Measurements from ENCODE around the gene SLC25A33. TPM values are rescaled to one million over a fixed set of nuclear protein-coding genes. Genes with fewer than 3 reads are reported as not detected.
A peak's percentile ranks its signal among the peaks of the same experiment; 100 is the strongest.

Gene SLC25A33
- total RNA-seq, 1 experiment from 2014 or later, result 11.8 TPM

DNA sequence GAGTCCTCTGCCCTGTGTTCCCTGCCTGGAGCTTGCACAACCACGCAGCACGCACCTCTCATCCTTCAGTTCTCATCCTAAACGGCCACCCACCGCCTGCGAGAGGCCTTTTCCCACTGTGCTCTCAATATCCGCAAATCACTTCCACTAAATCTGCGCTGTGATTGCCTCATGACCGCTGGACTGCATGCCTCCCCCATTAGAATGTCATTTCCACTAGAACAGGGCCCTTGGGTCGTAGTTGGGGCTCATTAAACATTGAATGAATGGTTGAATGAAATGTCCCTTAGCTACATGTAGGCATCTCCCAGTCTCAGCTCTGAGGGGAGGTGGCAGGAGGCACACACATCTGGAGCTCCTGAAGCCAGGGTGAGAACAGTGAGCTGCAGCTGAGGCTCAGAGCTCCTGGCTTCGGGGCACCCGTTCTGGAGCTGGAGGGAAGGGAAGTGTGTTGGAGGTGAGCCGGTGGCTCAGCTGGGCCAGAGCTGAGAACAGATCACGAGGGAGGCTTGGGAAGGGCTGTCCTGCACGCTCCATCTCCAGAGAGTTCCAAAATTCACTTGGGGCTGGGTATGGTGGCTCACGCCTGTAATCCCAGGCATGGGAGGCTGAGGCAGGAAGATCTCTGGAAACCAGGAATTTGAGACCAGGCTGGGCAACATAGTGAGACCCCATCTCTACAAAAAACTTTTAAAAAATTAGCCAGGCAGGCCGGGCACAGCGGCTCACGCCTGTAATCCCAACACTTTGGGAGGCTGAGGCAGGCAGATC, 79.8 kb downstream of the SLC25A33 start:
- Histone ChIP-seq H4K20me1 (ENCODE audit: low read length) (no peaks in the 10 kb centered on the region), H3K36me3 (ENCODE audit: low read depth, low read length) (no peaks in the 10 kb centered on the region), H3K9me2 (replicated peaks; ENCODE audit: low read length) (no peaks in the 10 kb centered on the region), H3K9ac (ENCODE audit: low read length) (no peak overlapping the region), H3K79me2 (ENCODE audit: low read length) (no peaks in the 10 kb centered on the region), H3F3A (ENCODE audit: low read length, unreplicated experiment) (no peaks in the 10 kb centered on the region), H3K4me2 (ENCODE audit: low read length) (no peak overlapping the region), H3K4me3 (ENCODE audit: low read length) (no peak overlapping the region), H3K4me1 (ENCODE audit: insufficient read depth, low read length) (no peaks in the 10 kb centered on the region), H3K27me3 (ENCODE audit: low read length) (no peaks in the 10 kb centered on the region), H2AFZ (ENCODE audit: low read length) (no peak overlapping the region), H3K27ac (ENCODE audit: low read length) (no peak overlapping the region), H3K9me3 (ENCODE audit: low read length) (no peaks in the 10 kb centered on the region)
- no TSS peak for BruUV-seq (replicated peaks)
- ATAC-seq, result no peak
- POLR2A ChIA-PET (ENCODE audit: unreplicated experiment), result no interaction called here
- CTCF ChIA-PET, result interaction anchor here (0.5 kb wide), 1 partner anchor 32 kb away, joined by 5 read pairs; no protein-coding TSS in a partner anchor
- intact Hi-C loops (cut with micrococcal nuclease), result no loop called here
- no peak for DNase-seq
- TF ChIP-seq, protein P1, sequence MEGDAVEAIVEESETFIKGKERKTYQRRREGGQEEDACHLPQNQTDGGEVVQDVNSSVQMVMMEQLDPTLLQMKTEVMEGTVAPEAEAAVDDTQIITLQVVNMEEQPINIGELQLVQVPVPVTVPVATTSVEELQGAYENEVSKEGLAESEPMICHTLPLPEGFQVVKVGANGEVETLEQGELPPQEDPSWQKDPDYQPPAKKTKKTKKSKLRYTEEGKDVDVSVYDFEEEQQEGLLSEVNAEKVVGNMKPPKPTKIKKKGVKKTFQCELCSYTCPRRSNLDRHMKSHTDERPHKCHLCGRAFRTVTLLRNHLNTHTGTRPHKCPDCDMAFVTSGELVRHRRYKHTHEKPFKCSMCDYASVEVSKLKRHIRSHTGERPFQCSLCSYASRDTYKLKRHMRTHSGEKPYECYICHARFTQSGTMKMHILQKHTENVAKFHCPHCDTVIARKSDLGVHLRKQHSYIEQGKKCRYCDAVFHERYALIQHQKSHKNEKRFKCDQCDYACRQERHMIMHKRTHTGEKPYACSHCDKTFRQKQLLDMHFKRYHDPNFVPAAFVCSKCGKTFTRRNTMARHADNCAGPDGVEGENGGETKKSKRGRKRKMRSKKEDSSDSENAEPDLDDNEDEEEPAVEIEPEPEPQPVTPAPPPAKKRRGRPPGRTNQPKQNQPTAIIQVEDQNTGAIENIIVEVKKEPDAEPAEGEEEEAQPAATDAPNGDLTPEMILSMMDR (conservative IDR thresholded peaks at IDR 0.05; ENCODE audit: low read depth, low read length), result no peak
- TF ChIP-seq EZH2 (IDR thresholded peaks at IDR 0.05; ENCODE audit: low read length, unreplicated experiment) (no peak), EZH2phosphoT487 (IDR thresholded peaks at IDR 0.05; ENCODE audit: borderline replicate concordance, low read length) (no peak)

DNA sequence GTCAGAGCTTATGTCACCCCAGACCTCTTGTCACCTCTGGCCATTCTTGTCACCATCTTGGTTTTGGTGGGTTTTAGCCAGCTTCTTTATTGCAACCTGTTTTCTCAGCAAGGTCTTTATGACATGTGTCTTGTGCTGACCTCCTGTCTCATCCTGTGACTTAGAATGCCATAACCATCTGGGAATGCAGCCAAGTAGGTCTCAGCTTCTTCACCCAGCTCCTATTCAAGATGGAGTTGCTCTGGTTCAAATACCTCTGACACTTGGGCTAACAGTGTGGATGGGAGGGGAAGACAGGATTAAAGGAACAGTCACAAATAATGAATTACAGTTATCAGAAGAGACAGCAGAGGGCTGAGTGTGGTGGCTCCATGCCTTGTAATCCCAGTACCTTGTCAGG, 81.8 kb downstream of the SLC25A33 start:
- intact Hi-C loops (cut with micrococcal nuclease), result no loop called here

More for the DNA sequence above, 81.8 kb downstream of the SLC25A33 start:
- Histone ChIP-seq H3F3A (ENCODE audit: low read length, unreplicated experiment) (no peaks in the 10 kb centered on the region), H3K9ac (ENCODE audit: low read length) (no peak overlapping the region), H3K79me2 (ENCODE audit: low read length) (no peaks in the 10 kb centered on the region), H3K4me1 (ENCODE audit: insufficient read depth, low read length) (no peaks in the 10 kb centered on the region; the same call in 1 of the 2 replicates), H3K9me3 (ENCODE audit: low read length) (no peaks in the 10 kb centered on the region), H2AFZ (ENCODE audit: low read length) (no peak overlapping the region), H3K4me2 (ENCODE audit: low read length) (no peak overlapping the region), H3K9me2 (replicated peaks; ENCODE audit: low read length) (no peaks in the 10 kb centered on the region), H3K27me3 (ENCODE audit: low read length) (no peaks in the 10 kb centered on the region), H3K36me3 (ENCODE audit: low read depth, low read length) (no peaks in the 10 kb centered on the region), H3K27ac (ENCODE audit: low read length) (no peak overlapping the region), H3K4me3 (ENCODE audit: low read length) (no peak overlapping the region), H4K20me1 (ENCODE audit: low read length) (no peaks in the 10 kb centered on the region)
- CTCF ChIA-PET, result no interaction called here
- ATAC-seq, result no peak
- no TSS peak for BruUV-seq (replicated peaks)
- TF ChIP-seq EZH2 (IDR thresholded peaks at IDR 0.05; ENCODE audit: low read length, unreplicated experiment), result no peak
- TF ChIP-seq, protein P1 (conservative IDR thresholded peaks at IDR 0.05; ENCODE audit: low read depth, low read length), result no peak
- TF ChIP-seq EZH2phosphoT487 (IDR thresholded peaks at IDR 0.05; ENCODE audit: borderline replicate concordance, low read length), result no peak
- POLR2A ChIA-PET (ENCODE audit: unreplicated experiment), result no interaction called here
- DNase-seq, result peak; percentile 39

Data from PC-3 (cell line).